HPDE6-E6E7 (cell line): ENCODE data around the gene PCDHA5.
"Not testable (repeated sequence)": the region's sequence is repeated elsewhere in the genome, so short reads cannot be mapped to it uniquely, and the experiment has no call there.

Source experiments
- DNase-seq: peaks from one replicate; pipeline ENCODE4 v3.0.0; 2011; ENCODE audit warnings: missing footprints; ENCODE audit errors: extremely low spot score

Gene PCDHA5

GRCh38 chr5:140823475-140823874, 2.1 kb downstream of the PCDHA5 start:
- DNase-seq = no peak

- no peak for DNase-seq
Measured at GRCh38 chr5:140827704-140828361, 6.4 kb downstream of the PCDHA5 start, which contains the start of gene PCDHA6. PCDHA6 (plus strand) TSS chr5:140827960; CDS start chr5:140828092, 132 bp downstream.

GRCh38 chr5:140828362-140828737, 6.9 kb downstream of the PCDHA5 start:
- no peak for DNase-seq

- DNase-seq = not testable (repeated sequence)
Measured at GRCh38 chr5:140829511-140830501, 8.4 kb downstream of the PCDHA5 start.

GRCh38 chr5:140833993-140834392, 12.6 kb downstream of the PCDHA5 start, which contains the start of gene PCDHA7:
PCDHA7 (plus strand) TSS chr5:140834269; CDS start chr5:140834384, 115 bp downstream.
- DNase-seq = no peak

GRCh38 chr5:140834439-140835008, 13.1 kb downstream of the PCDHA5 start:
- not testable (repeated sequence) for DNase-seq

- DNase-seq = no peak
Measured at GRCh38 chr5:140835622-140836510, 14.5 kb downstream of the PCDHA5 start.

- no peak for DNase-seq
Measured at GRCh38 chr5:140840978-140841962, 19.9 kb downstream of the PCDHA5 start, which contains the start of gene PCDHA8. PCDHA8 (plus strand) TSS chr5:140841187; CDS start chr5:140841322, 135 bp downstream.

GRCh38 chr5:140842798-140843733, 21.7 kb downstream of the PCDHA5 start:
- DNase-seq = no peak

GRCh38 chr5:140848139-140849102, 27.0 kb downstream of the PCDHA5 start, which contains the start of gene PCDHA9:
PCDHA9 (plus strand) TSS chr5:140848382; CDS start chr5:140848496, 114 bp downstream.
- not testable (repeated sequence) for DNase-seq

- not testable (repeated sequence) for DNase-seq
Measured at GRCh38 chr5:140849831-140850634, 28.6 kb downstream of the PCDHA5 start.

GRCh38 chr5:140855772-140856674, 34.6 kb downstream of the PCDHA5 start, which contains the start of gene PCDHA10:
PCDHA10 (plus strand) TSS chr5:140855897; CDS start chr5:140856049, 152 bp downstream.
- DNase-seq = no peak

- no peak for DNase-seq
Measured at GRCh38 chr5:140857177-140857986, 36.0 kb downstream of the PCDHA5 start.

GRCh38 chr5:140857987-140858240, 36.5 kb downstream of the PCDHA5 start:
- DNase-seq = no peak
